Mucosa of stomach (tissue), 1 donor: ENCODE measurements around the gene CMTM4.
"Not testable (repeated sequence)": the region's sequence is repeated elsewhere in the genome, so short reads cannot be mapped to it uniquely, and the experiment has no call there.

Source experiments
- H3K27me3 ChIP-seq: one replicate; pipeline ENCODE4 v1.7.0; 2013; ENCODE audit warnings: mild to moderate bottlenecking, low read length; ENCODE audit not compliant: control insufficient read depth, insufficient read depth
- H3K36me3 ChIP-seq: one replicate; pipeline ENCODE4 v1.7.0; 2013; ENCODE audit warnings: low read length; ENCODE audit not compliant: control insufficient read depth, insufficient read depth
- H3K4me1 ChIP-seq: one replicate; pipeline ENCODE4 v1.7.0; 2013; ENCODE audit warnings: mild to moderate bottlenecking, low read length; ENCODE audit not compliant: control insufficient read depth, insufficient read depth
- H3K4me3 ChIP-seq: one replicate; pipeline ENCODE4 v1.7.0; 2013; ENCODE audit warnings: low read length
- H3K9ac ChIP-seq: one replicate; pipeline ENCODE4 v1.7.0; 2013; ENCODE audit warnings: mild to moderate bottlenecking, low read length, moderate library complexity
- H3K9me3 ChIP-seq: one replicate; pipeline ENCODE4 v1.7.0; 2013; ENCODE audit warnings: mild to moderate bottlenecking, low read length, moderate library complexity; ENCODE audit not compliant: control insufficient read depth
- donor health status: Pancreatic carcinoma.

The CMTM4 gene

DNA sequence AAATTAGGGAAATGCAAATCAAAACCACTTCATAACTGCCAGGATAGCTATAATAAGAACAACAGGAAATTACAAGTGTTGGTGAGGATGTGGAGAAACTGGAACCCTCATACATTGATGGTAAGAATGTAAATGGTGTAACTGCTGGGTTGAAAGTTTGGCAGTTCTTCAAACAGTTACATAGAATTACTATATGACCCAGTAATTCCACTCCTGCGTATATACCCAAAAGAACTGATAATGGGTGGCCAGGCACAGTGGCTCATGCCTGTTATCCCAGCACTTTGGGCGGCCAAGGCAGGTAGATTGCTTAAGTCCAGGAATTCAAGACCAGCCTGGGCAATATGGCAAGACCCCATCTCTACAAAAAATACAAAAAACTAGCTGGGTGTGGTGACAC lies 4.5 kb upstream of the CMTM4 start:
- Histone ChIP-seq H3K9me3 (no peaks in the 10 kb centered on the region), H3K4me3 (no peak overlapping the region), H3K4me1 (no peaks in the 10 kb centered on the region), H3K9ac (no peak overlapping the region), H3K27me3 (no peaks in the 10 kb centered on the region), H3K36me3 (no peaks in the 10 kb centered on the region)

DNA sequence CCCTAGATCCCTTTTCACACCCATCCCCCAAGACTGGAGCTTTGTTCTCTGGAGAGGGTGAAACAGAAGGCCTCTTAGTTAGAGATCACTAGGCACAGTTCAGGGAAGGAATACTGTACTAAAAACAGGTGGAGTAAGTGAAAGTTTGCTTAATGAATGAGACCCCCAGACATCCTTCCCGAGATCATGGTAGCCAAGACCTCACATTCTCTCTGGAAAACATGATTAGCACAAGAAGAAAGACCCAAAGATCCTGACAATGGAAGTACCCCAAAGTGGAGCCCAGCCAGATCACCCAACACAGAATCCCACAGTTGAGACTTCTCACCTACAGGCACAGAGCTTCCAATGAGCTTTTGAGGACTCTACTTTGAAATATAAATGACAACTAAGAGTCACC lies 3.4 kb upstream of the CMTM4 start:
- Histone ChIP-seq H3K36me3 (no peaks in the 10 kb centered on the region), H3K4me3 (no peak overlapping the region), H3K9me3 (no peaks in the 10 kb centered on the region), H3K9ac (no peak overlapping the region), H3K4me1 (peaks cover 9% of the 10 kb centered on the region), H3K27me3 (no peaks in the 10 kb centered on the region)

DNA sequence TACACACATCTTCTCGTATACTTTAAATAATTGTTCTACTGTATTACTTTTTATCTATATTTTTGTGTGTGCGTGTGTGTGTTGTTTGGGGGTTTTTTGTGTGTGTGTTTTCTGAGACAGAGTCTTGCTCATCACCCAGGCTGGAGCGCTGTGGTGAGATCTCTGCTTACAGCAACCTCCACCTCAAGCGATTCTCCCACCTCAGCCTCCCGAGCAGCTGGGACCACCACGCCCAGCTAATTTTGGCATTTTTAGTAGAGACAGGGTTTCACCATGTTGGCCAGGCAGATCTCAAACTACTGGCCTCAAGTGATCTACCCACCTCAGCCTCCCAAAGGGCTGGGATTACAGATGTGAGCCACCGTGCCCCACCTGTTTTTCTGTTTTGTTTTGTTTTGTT lies 1.5 kb upstream of the CMTM4 start:
- Histone ChIP-seq H3K36me3 (no peaks in the 10 kb centered on the region), H3K9me3 (no peaks in the 10 kb centered on the region), H3K4me3 (no peak overlapping the region), H3K4me1 (peaks cover 11% of the 10 kb centered on the region), H3K27me3 (no peaks in the 10 kb centered on the region), H3K9ac (no peak overlapping the region)

DNA sequence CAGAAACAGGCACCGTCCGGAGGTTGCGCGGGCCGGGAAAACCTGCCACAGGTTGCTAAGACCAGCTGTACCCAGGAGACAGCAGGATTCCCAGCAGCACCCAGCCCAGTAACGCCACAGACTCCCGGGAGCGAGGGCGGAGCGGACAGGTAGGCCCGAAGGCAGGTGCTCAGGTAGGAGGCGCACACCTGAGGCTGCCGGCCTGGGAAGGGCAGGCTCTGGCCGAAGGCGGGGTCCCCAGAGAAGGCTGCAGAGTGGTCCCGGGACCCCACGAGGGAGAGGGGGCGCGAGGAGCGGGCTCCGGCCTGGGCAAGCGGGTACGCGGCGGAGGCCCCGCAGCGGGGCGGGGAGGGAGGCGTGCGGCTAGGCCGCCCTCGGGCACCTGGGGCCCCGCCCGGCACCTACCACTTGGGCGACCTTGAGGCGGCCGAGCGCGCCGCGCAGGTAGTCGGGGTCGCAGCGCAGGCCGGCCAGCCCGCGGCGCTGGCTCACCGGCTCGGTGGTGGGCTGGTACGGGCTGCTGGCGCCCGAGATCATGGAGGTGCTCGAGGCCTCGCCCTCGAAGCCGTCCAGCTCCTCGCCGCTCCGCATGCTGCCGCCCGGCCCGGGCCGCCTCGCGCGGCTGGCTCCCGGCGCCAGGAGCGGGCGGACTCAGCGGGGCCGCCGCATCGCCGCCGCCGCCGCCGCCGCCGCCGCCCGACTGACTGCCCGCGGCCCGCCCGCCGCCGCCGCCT lies 441 bp downstream of the CMTM4 start:
- Histone ChIP-seq H3K4me3 (peak overlapping the region; percentile 85), H3K4me1 (peaks cover 25% of the 10 kb centered on the region), H3K9me3 (no peaks in the 10 kb centered on the region), H3K9ac (peak overlapping the region; percentile 92), H3K36me3 (no peaks in the 10 kb centered on the region), H3K27me3 (no peaks in the 10 kb centered on the region)

DNA sequence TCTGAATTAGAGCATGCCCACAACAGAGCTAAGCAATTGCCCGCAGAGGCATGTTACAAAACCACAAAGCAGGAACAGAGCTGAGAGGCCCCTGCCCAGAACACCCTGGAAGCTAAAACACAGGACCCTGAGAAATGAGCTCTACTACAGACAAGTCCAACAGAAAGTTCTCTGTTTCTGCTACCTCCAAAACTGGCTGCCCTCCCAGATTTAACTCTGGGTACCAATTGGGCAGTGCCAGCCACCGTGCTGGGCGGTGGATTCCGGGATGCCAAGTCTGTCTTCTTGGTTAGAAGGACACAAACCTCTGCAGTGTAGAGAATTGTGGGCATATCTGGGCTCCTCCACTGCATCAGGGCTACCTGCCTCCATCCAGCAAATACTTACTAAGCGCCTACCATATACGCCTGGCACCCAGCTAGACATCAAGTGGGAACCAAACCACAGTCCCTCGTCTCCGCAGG lies 1.0 kb downstream of the CMTM4 start:
- Histone ChIP-seq H3K4me1 (peaks cover 30% of the 10 kb centered on the region), H3K9ac (peak overlapping the region; percentile 92), H3K9me3 (no peaks in the 10 kb centered on the region), H3K4me3 (peak overlapping the region; percentile 85), H3K27me3 (no peaks in the 10 kb centered on the region), H3K36me3 (no peaks in the 10 kb centered on the region)

DNA sequence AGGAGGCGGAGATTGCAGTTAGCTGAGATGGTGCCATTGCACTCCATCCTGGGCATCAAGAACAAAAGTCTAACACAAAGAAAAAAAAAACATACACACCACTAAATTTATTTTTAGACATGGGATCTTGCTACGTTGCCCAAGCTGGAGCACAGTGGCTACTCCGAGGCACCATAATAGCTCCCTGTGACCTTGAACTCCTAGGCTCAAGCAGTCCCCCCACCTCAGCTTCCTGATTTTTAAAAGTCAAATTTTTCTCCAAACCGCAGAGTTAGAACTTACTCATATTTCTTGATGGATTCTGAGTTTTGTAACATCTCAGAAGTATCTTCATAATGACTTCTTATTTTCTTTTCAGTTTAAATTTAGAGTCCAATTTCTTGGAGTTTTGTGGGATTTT lies 3.4 kb downstream of the CMTM4 start:
- Histone ChIP-seq H3K27me3 (no peaks in the 10 kb centered on the region), H3K4me1 (peaks cover 42% of the 10 kb centered on the region), H3K9me3 (no peaks in the 10 kb centered on the region), H3K36me3 (no peaks in the 10 kb centered on the region), H3K4me3 (no peak overlapping the region), H3K9ac (peak overlapping the region; percentile 23)

DNA sequence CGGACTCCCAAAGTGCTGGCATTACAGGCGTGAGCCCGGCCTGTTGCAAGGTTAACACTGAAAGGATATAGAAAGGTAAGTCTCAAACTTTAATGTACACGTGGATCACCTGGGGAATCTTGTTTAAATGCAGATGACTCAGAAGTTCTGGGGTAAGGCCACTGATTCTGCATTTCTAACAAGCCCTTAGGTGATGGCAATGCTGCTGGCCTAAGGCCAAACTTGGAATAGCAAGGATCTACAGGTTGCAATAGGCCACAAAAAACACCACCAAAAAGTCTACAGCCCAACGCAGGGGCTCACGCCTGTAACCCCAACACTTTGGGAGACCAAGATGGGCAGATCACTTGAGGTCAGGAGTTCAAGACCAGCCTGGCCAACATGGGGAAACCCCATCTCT lies 4.2 kb downstream of the CMTM4 start:
- H3K4me3 ChIP-seq = no peak overlapping the region
- no peaks in the 10 kb centered on the region for H3K36me3 ChIP-seq
- H3K27me3 ChIP-seq = no peaks in the 10 kb centered on the region
- no peak overlapping the region for H3K9ac ChIP-seq
- peaks cover 45% of the 10 kb centered on the region for H3K4me1 ChIP-seq
- no peaks in the 10 kb centered on the region for H3K9me3 ChIP-seq

DNA sequence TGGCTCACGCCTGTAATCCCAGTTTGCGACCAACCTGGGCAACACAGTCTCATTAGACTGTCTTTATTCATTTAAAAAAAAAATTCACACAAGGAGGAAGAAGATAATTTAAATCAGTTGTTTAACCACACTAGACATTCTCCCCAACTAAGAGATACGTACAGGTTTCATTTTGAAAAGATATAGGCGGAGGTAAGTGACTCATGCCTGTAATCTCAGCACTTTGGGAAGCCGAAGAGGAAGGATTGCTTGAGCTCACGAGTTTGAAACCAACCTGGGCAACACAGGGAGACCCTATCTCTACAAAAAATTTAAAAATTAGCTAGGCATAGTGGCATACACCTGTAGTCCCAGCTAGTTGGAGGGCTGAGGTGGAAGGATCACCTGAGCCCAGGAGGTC lies 5.3 kb downstream of the CMTM4 start:
- Histone ChIP-seq H3K9me3 (no peaks in the 10 kb centered on the region), H3K36me3 (no peaks in the 10 kb centered on the region), H3K4me1 (peaks cover 45% of the 10 kb centered on the region), H3K9ac (no peak overlapping the region), H3K4me3 (no peak overlapping the region), H3K27me3 (no peaks in the 10 kb centered on the region)

DNA sequence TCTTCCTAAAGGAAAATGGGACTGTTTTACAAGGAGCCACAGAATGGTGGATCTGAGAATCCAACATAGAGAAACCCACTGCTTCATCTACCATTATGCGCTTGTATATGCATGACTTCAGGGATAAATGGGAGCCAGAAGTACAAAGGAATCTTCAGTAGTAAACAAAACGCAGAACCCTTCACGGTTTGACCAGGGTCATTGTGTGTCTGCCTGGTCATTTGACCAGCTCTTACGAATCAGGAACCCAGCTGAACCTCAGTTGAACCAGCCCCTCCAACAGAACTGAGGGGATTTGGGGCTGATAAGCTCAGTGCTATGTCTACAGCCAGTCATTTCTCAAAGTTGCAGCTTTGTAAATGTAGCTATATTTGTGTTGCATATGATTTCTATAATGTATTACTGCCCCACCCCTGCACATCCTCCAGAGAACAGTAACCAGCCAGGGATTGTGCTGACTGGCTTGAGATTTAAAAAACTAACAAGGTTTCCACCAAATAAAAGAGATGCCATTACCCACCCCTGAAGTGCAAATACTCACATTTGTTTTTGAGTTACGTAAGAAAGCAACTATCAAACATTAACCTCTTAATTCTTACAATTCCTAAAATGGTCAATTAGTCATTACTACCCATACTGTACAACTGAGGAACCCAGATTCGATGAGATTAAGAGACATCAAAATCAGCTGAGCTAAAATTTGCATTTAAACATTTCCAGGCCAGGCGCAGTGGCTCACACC lies 6.3 kb downstream of the CMTM4 start:
- Histone ChIP-seq H3K4me3 (no peak overlapping the region), H3K36me3 (no peaks in the 10 kb centered on the region), H3K9ac (no peak overlapping the region), H3K9me3 (no peaks in the 10 kb centered on the region), H3K27me3 (no peaks in the 10 kb centered on the region), H3K4me1 (peaks cover 40% of the 10 kb centered on the region)

DNA sequence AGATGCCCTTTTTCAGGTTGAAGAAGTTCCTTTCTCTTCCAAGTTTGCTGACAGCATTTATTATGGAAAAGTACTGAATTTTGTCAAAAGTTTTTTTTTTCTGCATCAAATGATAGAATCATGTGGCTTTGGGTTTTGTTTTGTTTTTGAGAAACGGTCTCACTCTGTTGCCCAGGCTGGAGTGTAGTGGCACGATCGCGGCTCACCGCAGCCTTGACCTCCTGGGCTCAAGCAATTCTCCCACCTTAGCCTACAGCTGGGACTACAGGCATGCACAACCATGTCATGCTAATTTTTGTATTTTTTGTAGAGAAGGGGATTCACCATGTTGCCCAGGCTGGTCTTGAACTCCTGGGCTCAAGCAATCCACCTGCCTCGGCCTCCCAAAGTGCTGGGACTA lies 7.3 kb downstream of the CMTM4 start:
- H3K4me1 ChIP-seq = peaks cover 33% of the 10 kb centered on the region
- H3K4me3 ChIP-seq = no peak overlapping the region
- no peak overlapping the region for H3K9ac ChIP-seq
- no peaks in the 10 kb centered on the region for H3K9me3 ChIP-seq
- no peaks in the 10 kb centered on the region for H3K36me3 ChIP-seq
- H3K27me3 ChIP-seq = no peaks in the 10 kb centered on the region

DNA sequence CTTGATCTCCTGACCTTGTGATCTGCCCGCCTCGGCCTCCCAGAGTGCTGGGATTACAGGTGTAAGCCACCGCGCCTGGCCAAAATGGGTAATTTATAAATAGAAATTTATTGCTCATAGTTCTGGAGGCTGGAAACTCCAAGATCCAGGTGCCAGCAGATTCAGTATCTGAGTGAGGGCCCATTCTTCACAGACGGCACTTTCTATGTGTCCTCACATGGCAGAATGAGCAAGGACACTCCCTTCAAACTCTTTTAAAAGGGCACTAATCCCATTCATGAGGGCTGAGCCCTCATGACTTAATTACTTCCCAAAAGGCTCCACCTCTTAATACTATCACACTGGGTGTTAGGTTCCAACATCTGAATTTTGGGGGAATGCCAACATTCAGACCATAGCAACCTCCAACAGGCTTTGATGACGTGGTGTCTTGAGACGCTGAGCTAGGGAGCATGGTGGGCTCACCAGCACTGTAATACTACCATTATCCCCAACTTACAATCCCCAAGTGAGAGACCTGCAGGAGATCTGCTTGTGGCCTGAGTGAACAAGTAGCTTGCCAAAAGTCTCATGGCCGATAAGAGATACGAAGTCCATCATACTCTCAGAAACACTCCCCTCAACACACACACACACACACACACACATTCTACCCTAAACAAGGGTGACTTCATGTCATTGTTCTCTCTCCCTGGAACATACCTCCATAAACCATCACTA lies 8.5 kb downstream of the CMTM4 start:
- H3K9ac ChIP-seq = no peak overlapping the region
- no peak overlapping the region for H3K4me3 ChIP-seq
- H3K4me1 ChIP-seq = peaks cover 33% of the 10 kb centered on the region
- no peaks in the 10 kb centered on the region for H3K27me3 ChIP-seq
- H3K9me3 ChIP-seq = no peaks in the 10 kb centered on the region
- no peaks in the 10 kb centered on the region for H3K36me3 ChIP-seq

DNA sequence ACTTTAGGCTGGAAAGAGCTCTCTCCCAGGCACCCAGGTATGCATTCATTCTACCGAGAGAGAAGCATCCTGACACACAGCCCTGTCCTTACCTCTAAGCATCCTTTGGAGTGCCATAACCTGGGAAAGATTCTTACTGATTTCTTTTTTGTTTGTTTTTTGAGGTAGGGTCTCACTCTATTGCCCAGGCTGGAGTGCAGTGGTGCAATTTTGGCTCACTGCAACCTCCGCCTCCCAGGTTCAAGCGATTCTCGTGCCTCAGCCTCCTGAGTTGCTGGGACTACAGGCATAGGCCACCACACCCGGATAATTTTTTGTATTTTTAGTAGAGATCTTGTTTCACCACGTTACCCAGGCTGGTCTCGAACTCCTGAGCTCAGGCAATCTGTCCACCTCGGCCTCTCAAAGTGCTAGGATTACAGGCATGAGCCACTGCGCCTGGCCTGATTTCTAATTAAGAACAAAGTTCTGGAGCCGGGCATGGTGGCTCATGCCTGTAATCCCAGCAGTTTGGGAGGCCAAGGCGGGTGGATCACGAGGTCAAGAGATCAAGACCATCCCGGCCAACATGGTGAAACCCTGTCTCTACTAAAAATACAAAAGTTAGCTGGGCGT lies 10.9 kb downstream of the CMTM4 start:
- H3K9me3 ChIP-seq = not testable (repeated sequence)

More for the DNA sequence above, 10.9 kb downstream of the CMTM4 start:
- not testable (repeated sequence) for H3K36me3 ChIP-seq, H3K9ac ChIP-seq, H3K27me3 ChIP-seq, H3K4me3 ChIP-seq
- peaks cover 23% of the 10 kb centered on the region for H3K4me1 ChIP-seq
